Panc1 (cell line): ENCODE measurements around the gene TIAM2. TPM values are rescaled to one million over a fixed set of nuclear protein-coding genes. Genes with fewer than 3 reads are reported as not detected.

ENCODE experiments used
- ATAC-seq: fragments of 200-7000 bp; cut with Tn5 transposase; 2 replicates; pipeline ENCODE4 v1.9.1; 2020; ENCODE audit warnings: mild to moderate bottlenecking, moderate library complexity
- BruUV-seq: library from RNA; stranded (reverse); fragments of 400-500 nt; replicated peaks from 2 replicates; lab custom pipeline; 2021; lab: Mats Ljungman, UMichigan
- CTCF ChIA-PET: fragments of 300-600 bp; sonication (Branson Sonifier 250); formaldehyde crosslinking; loops from one replicate; lab custom pipeline; 2022; ENCODE audit warnings: antibody characterized with exemption; lab: Charles Lee
- POLR2A ChIA-PET: fragments of 300-600 bp; sonication (Branson Sonifier 250); formaldehyde crosslinking; loops from one replicate; lab custom pipeline; 2022; ENCODE audit warnings: antibody characterized with exemption; lab: Charles Lee
- DNase-seq: peaks from one replicate; pipeline ENCODE4 v3.0.0-alpha.2; 2010; ENCODE audit warnings: low read depth, low spot score
- H3K27ac ChIP-seq: 2 replicates; pipeline ENCODE4 v1.5.1; 2011; ENCODE audit warnings: mild to moderate bottlenecking, low read length, inconsistent platforms
- H3K27me3 ChIP-seq: fragments of 200-500 bp; sonication (Bioruptor generic); 2 replicates; pipeline ENCODE4 v1.6.0; 2014; ENCODE audit warnings: low read length, inconsistent platforms; ENCODE audit not compliant: control insufficient read depth, insufficient read depth
- H3K36me3 ChIP-seq: fragments of 200-500 bp; sonication (Bioruptor generic); 2 replicates; pipeline ENCODE4 v1.5.1; 2014; ENCODE audit warnings: inconsistent platforms, mild to moderate bottlenecking, low read length, moderate library complexity; ENCODE audit not compliant: control insufficient read depth, insufficient read depth
- H3K4me1 ChIP-seq: 2 replicates; pipeline ENCODE4 v1.5.1; 2011; ENCODE audit warnings: inconsistent platforms, mild to moderate bottlenecking, low read length, moderate library complexity; ENCODE audit not compliant: control insufficient read depth, insufficient read depth
- H3K4me3 ChIP-seq, 2 experiments: 2 replicates each; pipeline ENCODE4 v1.5.1; 2011 to 2012; ENCODE audit warnings: low read depth in 2 of 2, low read length in 2 of 2, mild to moderate bottlenecking in 2 of 2, inconsistent platforms in 1 of 2, moderate library complexity in 1 of 2
- H3K9me3 ChIP-seq: fragments of 200-500 bp; sonication (Bioruptor generic); 2 replicates; pipeline ENCODE4 v1.5.1; 2014; ENCODE audit warnings: low read depth, mild to moderate bottlenecking, inconsistent platforms, low read length, moderate library complexity; ENCODE audit not compliant: control insufficient read depth, insufficient read depth
- POLR2AphosphoS5 ChIP-seq: IDR thresholded peaks from 2 replicates; pipeline ENCODE4 v1.6.1; 2012; ENCODE audit warnings: mild to moderate bottlenecking, low read depth, low read length, moderate library complexity
- SIN3A ChIP-seq: IDR thresholded peaks from 2 replicates; pipeline ENCODE4 v1.6.1; 2012; ENCODE audit warnings: low read depth, mild to moderate bottlenecking, low read length, moderate library complexity, borderline replicate concordance; ENCODE audit not compliant: insufficient read depth
- TCF7L2 ChIP-seq: IDR thresholded peaks from 2 replicates; pipeline ENCODE4 v1.6.1; 2011; ENCODE audit warnings: mild to moderate bottlenecking, low read depth, low read length, inconsistent platforms
- in situ Hi-C: cut with HindIII; loops from 2 replicates; pipeline ENCODE4 v1.10.0; 2016; ENCODE audit warnings: low sequenced_read_pairs, low pct_unique_long_range_greater_than_20kb
- intact Hi-C: fragments of 100-400 bp; cut with micrococcal nuclease; formaldehyde crosslinking; loops from one replicate; pipeline ENCODE4 v1.10.0; 2022; ENCODE audit not compliant: unreplicated experiment
- total RNA-seq: library from RNA; stranded (reverse); gene quantifications from one replicate; pipeline ENCODE4 v1.2.1, GENCODE V29; 2021; ENCODE audit not compliant: unreplicated experiment
- TF ChIP-seq, protein P1 (sequence below): fragments of 450-650 bp; IDR thresholded peaks from 2 replicates; pipeline ENCODE4 v1.5.1; 2017; ENCODE audit warnings: mild to moderate bottlenecking
- TF ChIP-seq, protein P2 (sequence below), 2 experiments: IDR thresholded peaks; 2 replicates each; pipeline ENCODE4 v1.6.1; 2011 to 2012; ENCODE audit warnings: low read depth in 2 of 2, control low read depth in 1 of 2, low read length in 1 of 2, mild to moderate bottlenecking in 1 of 2, moderate library complexity in 1 of 2; ENCODE audit not compliant: insufficient read depth in 1 of 2

The TIAM2 gene
- total RNA-seq, 1 experiment from 2014 or later = 14.9 TPM

DNA sequence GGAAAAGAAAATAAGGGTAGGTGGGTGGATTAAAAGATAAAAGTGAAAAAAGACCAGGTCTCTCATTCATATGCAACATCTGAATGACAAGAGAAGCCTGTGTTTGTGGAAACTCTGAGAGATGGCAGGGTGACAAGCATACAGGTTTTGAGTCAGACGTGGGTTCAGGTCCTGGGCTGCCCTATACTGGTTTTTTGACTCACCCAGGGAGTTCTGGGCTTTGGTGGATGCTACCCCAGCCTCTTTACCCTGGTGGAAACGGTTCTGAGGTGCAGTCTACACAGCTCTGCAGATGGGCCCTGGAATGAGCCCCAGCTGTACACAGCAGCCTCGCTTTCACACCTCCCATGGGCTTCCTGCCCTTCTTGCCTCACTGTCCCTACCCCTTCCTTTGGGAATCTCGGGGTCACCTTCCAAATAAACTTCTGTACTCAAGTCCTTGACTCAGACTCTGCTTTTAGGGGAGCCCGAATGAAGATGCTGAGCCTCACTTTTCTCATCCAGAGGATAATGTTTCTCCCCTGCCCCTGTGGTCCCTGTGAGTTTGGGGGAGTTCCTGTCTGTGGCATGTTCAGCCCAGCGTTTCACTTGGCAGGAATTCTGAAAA, 191.0 kb downstream of the TIAM2 start:
- Histone ChIP-seq H3K4me1 (peaks cover 59% of the 10 kb centered on the region), H3K27ac (peak overlapping the region; percentile 92), H3K27me3 (no peaks in the 10 kb centered on the region), H3K4me3 (no peak overlapping the region), H3K9me3 (no peaks in the 10 kb centered on the region), H3K36me3 (no peaks in the 10 kb centered on the region)
- ATAC-seq (peak; percentile 52), DNase-seq (no peak)
- no TSS peak for BruUV-seq
- ChIA-PET CTCF (interaction anchor here (1.0 kb wide), 1 partner anchor 9 kb away, joined by 4 read pairs; no protein-coding TSS in a partner anchor), POLR2A (no interaction called here)
- intact Hi-C loops = loop anchor here (10.0 kb wide), 1 partner anchor 129 kb away; the partner anchor contains the start of gene TFB1M
- in situ Hi-C loops = no loop called here
- TF ChIP-seq POLR2AphosphoS5 (no peak), TCF7L2 (no peak), SIN3A (no peak)
- TF ChIP-seq, protein P1, sequence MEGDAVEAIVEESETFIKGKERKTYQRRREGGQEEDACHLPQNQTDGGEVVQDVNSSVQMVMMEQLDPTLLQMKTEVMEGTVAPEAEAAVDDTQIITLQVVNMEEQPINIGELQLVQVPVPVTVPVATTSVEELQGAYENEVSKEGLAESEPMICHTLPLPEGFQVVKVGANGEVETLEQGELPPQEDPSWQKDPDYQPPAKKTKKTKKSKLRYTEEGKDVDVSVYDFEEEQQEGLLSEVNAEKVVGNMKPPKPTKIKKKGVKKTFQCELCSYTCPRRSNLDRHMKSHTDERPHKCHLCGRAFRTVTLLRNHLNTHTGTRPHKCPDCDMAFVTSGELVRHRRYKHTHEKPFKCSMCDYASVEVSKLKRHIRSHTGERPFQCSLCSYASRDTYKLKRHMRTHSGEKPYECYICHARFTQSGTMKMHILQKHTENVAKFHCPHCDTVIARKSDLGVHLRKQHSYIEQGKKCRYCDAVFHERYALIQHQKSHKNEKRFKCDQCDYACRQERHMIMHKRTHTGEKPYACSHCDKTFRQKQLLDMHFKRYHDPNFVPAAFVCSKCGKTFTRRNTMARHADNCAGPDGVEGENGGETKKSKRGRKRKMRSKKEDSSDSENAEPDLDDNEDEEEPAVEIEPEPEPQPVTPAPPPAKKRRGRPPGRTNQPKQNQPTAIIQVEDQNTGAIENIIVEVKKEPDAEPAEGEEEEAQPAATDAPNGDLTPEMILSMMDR = no peak
- TF ChIP-seq, protein P2, sequence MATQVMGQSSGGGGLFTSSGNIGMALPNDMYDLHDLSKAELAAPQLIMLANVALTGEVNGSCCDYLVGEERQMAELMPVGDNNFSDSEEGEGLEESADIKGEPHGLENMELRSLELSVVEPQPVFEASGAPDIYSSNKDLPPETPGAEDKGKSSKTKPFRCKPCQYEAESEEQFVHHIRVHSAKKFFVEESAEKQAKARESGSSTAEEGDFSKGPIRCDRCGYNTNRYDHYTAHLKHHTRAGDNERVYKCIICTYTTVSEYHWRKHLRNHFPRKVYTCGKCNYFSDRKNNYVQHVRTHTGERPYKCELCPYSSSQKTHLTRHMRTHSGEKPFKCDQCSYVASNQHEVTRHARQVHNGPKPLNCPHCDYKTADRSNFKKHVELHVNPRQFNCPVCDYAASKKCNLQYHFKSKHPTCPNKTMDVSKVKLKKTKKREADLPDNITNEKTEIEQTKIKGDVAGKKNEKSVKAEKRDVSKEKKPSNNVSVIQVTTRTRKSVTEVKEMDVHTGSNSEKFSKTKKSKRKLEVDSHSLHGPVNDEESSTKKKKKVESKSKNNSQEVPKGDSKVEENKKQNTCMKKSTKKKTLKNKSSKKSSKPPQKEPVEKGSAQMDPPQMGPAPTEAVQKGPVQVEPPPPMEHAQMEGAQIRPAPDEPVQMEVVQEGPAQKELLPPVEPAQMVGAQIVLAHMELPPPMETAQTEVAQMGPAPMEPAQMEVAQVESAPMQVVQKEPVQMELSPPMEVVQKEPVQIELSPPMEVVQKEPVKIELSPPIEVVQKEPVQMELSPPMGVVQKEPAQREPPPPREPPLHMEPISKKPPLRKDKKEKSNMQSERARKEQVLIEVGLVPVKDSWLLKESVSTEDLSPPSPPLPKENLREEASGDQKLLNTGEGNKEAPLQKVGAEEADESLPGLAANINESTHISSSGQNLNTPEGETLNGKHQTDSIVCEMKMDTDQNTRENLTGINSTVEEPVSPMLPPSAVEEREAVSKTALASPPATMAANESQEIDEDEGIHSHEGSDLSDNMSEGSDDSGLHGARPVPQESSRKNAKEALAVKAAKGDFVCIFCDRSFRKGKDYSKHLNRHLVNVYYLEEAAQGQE (IDR thresholded peaks at IDR 0.05; ENCODE audit: insufficient read depth in 1 of 2, low read depth in 2 of 2, low read length in 1 of 2) = no peak

DNA sequence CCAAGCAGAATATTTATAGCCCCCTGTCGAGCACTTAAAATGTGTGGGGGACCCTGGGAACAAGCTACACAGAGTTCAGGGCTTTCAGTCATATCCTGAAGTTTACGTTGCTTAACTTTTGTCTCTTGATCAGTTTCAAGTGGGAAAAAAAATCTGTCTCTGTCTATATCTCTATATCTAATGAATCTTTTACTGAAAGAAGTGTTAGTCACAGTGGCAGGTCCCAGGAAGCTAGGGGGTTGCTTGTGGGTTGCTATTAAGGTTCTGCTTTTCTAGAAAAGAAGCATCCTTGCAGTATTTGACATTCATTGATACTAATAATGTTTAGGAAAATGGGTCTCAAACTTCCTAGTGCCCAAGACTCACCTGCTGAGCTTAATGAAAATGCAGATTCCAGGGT, 192.0 kb downstream of the TIAM2 start:
- ATAC-seq (no peak), DNase-seq (no peak)
- no TSS peak for BruUV-seq
- Histone ChIP-seq H3K4me3 (no peak overlapping the region), H3K4me1 (peaks cover 59% of the 10 kb centered on the region), H3K27me3 (no peaks in the 10 kb centered on the region), H3K27ac (peak overlapping the region; percentile 92), H3K9me3 (no peaks in the 10 kb centered on the region), H3K36me3 (no peaks in the 10 kb centered on the region)
- CTCF ChIA-PET = interaction anchor here (0.7 kb wide), 1 partner anchor 259 kb away, joined by 6 read pairs; no protein-coding TSS in a partner anchor
- intact Hi-C loops = loop anchor here (10.0 kb wide), 1 partner anchor 128 kb away; the partner anchor contains the start of gene TFB1M
- in situ Hi-C loops = no loop called here
- POLR2A ChIA-PET = no interaction called here
- TF ChIP-seq TCF7L2 (no peak), POLR2AphosphoS5 (no peak), SIN3A (no peak)
- TF ChIP-seq, protein P1 = no peak
- TF ChIP-seq, protein P2 (IDR thresholded peaks at IDR 0.05; ENCODE audit: insufficient read depth in 1 of 2, low read depth in 2 of 2, low read length in 1 of 2) = no peak
